Keratinocyte (primary cell): ENCODE measurements around the gene BSCL2. TPM values are rescaled to one million over a fixed set of nuclear protein-coding genes. Genes with fewer than 3 reads are reported as not detected.
A peak's percentile ranks its signal among the peaks of the same experiment; 100 is the strongest.

Source experiments
- DNase-seq: peaks from one replicate; pipeline ENCODE4 v3.0.0-alpha.2; 2011; ENCODE audit warnings: low read depth, missing footprints, low spot score
- FAIRE-seq: peaks from 2 replicates; lab custom pipeline; 2011; peaks lifted over from hg19 to GRCh38; lab: Jason Lieb, UNC
- H2AFZ ChIP-seq: 2 replicates; pipeline ENCODE4 v1.6.0; 2012; ENCODE audit warnings: low read length, control low read depth, inconsistent platforms; ENCODE audit not compliant: control insufficient read depth
- H3K27ac ChIP-seq: 2 replicates; pipeline ENCODE4 v1.5.1; 2011; ENCODE audit warnings: low read length; ENCODE audit not compliant: control insufficient read depth, insufficient read depth
- H3K27me3 ChIP-seq: 3 replicates; pipeline ENCODE4 v1.6.0; 2011; ENCODE audit warnings: low read length; ENCODE audit not compliant: control insufficient read depth, insufficient read depth; ENCODE audit errors: extremely low read depth
- H3K36me3 ChIP-seq, 2 experiments: 2 replicates in 1 of 2; 3 replicates in 1 of 2; pipeline ENCODE4 v1.5.1; 2011; ENCODE audit warnings: low read length in 2 of 2, mild to moderate bottlenecking in 1 of 2; ENCODE audit not compliant: control insufficient read depth in 2 of 2, insufficient read depth in 2 of 2; ENCODE audit errors: extremely low read depth in 1 of 2
- H3K4me1 ChIP-seq: 3 replicates; pipeline ENCODE4 v1.5.1; 2011; ENCODE audit warnings: low read length; ENCODE audit not compliant: control insufficient read depth, insufficient read depth; ENCODE audit errors: extremely low read depth
- H3K4me2 ChIP-seq: 3 replicates; pipeline ENCODE4 v1.6.0; 2011; ENCODE audit warnings: low read depth, low read length; ENCODE audit not compliant: control insufficient read depth, insufficient read depth; ENCODE audit errors: extremely low read depth
- H3K4me3 ChIP-seq, 3 experiments: fragments of 200-600 bp in 1 of 3; sonication (generic) in 1 of 3; 2 replicates in 2 of 3; 3 replicates in 1 of 3; pipeline ENCODE4 v1.5.1; 2011 to 2016; ENCODE audit warnings: low read length in 3 of 3, mild to moderate bottlenecking in 3 of 3, control low read depth in 2 of 3, inconsistent platforms in 1 of 3, low read depth in 1 of 3, mixed read lengths in 1 of 3, mixed run types in 1 of 3, moderate library complexity in 1 of 3; ENCODE audit not compliant: control insufficient read depth in 2 of 3, insufficient read depth in 2 of 3; ENCODE audit errors: extremely low read depth in 1 of 3
- H3K79me2 ChIP-seq: 2 replicates; pipeline ENCODE4 v1.6.0; 2012; ENCODE audit warnings: low read length; ENCODE audit not compliant: control insufficient read depth, insufficient read depth
- H3K9ac ChIP-seq: 3 replicates; pipeline ENCODE4 v1.6.0; 2011; ENCODE audit warnings: low read length; ENCODE audit not compliant: control insufficient read depth, insufficient read depth; ENCODE audit errors: extremely low read depth
- H3K9me1 ChIP-seq: 3 replicates; pipeline ENCODE4 v1.6.0; 2011; ENCODE audit warnings: low read length; ENCODE audit not compliant: control insufficient read depth, insufficient read depth; ENCODE audit errors: extremely low read depth
- H3K9me3 ChIP-seq: 2 replicates; pipeline ENCODE4 v1.5.1; 2012; ENCODE audit warnings: low read depth, low read length; ENCODE audit not compliant: control insufficient read depth
- H4K20me1 ChIP-seq: 3 replicates; pipeline ENCODE4 v1.6.0; 2011; ENCODE audit warnings: low read length; ENCODE audit not compliant: control insufficient read depth, insufficient read depth; ENCODE audit errors: extremely low read depth
- CTCF ChIP-seq, 3 experiments: IDR thresholded peaks in 1 of 3; conservative IDR thresholded peaks in 1 of 3; optimal IDR thresholded peaks in 1 of 3; 2 replicates in 2 of 3; 3 replicates in 1 of 3; pipeline versions ENCODE3 to v1.5.1; 2011; ENCODE audit warnings: low read length in 3 of 3, mild to moderate bottlenecking in 3 of 3, moderate library complexity in 2 of 3, control low read depth in 1 of 3, inconsistent platforms in 1 of 3; ENCODE audit not compliant: insufficient read depth in 2 of 3; ENCODE audit errors: extremely low read depth in 1 of 3
- EZH2 ChIP-seq: IDR thresholded peaks from one replicate; pipeline ENCODE4 v1.6.1; 2012; ENCODE audit warnings: inconsistent platforms, mild to moderate bottlenecking, low read length, moderate library complexity
- dilution Hi-C: fragments of 300-500 bp; cut with MboI; formaldehyde crosslinking; loops from one replicate; pipeline ENCODE4 v1.7.0; 2020; ENCODE audit warnings: low sequenced_read_pairs; ENCODE audit not compliant: extremely low pct_ligation_motif_present
- polyA plus RNA-seq, 5 experiments: library from polyadenylated mRNA; depleted of rRNA in 3 of 5; stranded (reverse) in 3 of 5; stranded (forward) in 1 of 5; unstranded in 1 of 5; fragments of >200 nt; gene quantifications; 1 replicate in 1 of 5; 2 replicates in 3 of 5; 3 replicates in 1 of 5; pipeline versions ENCODE4 v1.2.1 to v1.2.3, GENCODE V29; 2011 to 2012; ENCODE audit warnings: missing spikeins in 2 of 5, low read depth in 1 of 5, low replicate concordance in 1 of 5

The BSCL2 gene
- polyA plus RNA-seq, 1 donor (not counting 4 experiments of a cell fraction or from before 2014, with no cell fraction given): 21.9 TPM

DNA sequence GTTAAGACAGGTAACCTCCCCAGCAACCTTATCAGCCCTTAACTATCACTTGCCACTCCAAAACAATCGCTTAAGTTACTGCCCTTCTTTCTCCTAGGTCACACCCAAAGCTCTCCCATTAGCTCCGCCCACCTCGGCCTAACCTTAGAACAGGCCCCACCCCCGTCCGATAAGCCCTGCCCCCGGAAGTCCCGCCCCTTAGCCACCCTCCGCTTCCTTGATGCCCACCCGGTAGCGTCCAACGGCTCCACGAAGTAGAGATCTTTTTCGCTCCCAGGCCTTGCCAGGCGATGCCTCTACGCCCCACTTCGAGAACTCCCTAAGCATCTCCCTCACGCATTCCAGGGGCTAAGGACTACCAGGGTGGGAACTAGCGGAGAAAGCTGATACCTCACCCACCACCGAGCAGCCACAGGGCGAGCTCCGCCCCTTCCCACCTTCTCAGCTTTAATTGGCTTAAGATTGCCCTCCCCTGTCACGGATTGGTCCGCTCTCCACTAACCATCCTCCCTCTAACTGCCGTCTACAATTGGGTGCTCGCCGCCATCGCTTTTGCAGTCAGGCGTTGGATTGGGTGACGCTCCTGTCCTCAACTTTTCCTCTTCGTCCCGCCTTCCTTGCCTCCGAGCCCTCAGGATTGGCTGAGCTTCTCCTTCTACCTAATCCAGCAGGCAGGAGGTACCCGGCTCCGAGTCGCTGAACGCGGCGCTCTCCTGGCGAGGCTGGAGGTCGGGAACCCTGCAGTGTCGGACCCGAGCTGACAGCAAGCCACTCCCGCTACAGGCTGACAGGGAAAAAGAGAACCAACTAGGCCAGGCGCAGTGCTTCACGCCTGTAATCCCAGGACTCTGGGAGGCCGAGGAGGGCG lies 46.7 kb upstream of the BSCL2 start, which contains the start of gene ZBTB3:
Gene ZBTB3, minus strand, starts transcription at position 425 of the 868 bp plus-strand sequence. CDS start 496 bp downstream, outside the sequence.
- peaks cover 16% of the 10 kb centered on the region for H3K79me2 ChIP-seq
- peak within 1 kb of the TSS; percentile 83 for H3K4me2 ChIP-seq
- peaks cover 2% of the 10 kb centered on the region for H3K9me1 ChIP-seq
- peaks cover 9 to 16% of the 10 kb centered on the region in 2 experiments for H3K36me3 ChIP-seq
- peak; percentile 96 for DNase-seq
- peak within 1 kb of the TSS; percentile 95 for H3K9ac ChIP-seq
- no peaks in the 10 kb centered on the region for H3K27me3 ChIP-seq
- FAIRE-seq: peak; percentile 93
- peak within 1 kb of the TSS; percentile 100 for H2AFZ ChIP-seq
- H3K27ac ChIP-seq: peak within 1 kb of the TSS; percentile 94
- H3K4me3 ChIP-seq: peak within 1 kb of the TSS; percentile 70 to 95 (median 85)
- H3K4me1 ChIP-seq: peaks cover 11% of the 10 kb centered on the region
- dilution Hi-C loops: no loop called here
- H3K9me3 ChIP-seq: no peaks in the 10 kb centered on the region
- no peak for TF ChIP-seq EZH2
- peak in 1 of 3 experiments; percentile 4 for TF ChIP-seq CTCF (optimal IDR thresholded peaks at IDR 0.05 in 1 of 3, IDR thresholded peaks at IDR 0.05 in 1 of 3, conservative IDR thresholded peaks at IDR 0.05 in 1 of 3; ENCODE audit: extremely low read depth in 1 of 3, insufficient read depth in 2 of 3, low read length in 3 of 3)
- no peaks in the 10 kb centered on the region for H4K20me1 ChIP-seq

DNA sequence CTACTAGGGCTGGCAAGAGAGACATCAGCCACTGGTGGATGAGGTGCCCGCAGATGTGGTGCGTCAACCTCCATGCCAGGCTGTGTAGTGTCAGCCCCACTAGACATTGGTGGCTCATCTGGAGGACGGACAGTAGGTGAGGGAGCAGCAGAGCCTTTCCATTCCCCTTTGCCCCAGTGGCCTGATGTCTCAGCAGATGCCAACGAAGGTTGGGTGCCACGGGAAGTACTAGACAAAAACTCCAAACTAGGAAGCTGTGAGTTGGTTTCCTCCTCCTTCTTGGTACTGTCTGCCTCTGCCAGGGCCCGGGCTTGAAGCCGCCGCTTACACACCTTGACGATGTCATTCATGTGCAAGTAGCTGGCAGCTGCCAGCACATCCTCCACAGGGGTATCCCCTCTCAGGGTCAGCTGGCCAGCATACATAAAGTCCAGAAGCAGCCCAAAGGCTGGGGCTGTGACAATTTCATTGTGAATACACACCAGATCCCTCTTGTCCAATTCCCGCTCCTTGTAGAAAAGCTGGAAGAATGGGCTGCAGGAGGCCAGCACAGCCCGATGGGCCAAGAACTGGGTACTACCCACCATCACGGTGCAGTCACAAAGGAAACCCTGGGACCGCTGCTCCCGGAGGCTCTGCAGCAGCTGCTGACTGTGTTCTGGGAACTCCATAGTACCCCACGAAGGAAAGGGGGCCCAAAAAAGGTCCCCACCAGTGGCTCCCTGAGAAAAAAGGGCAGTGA lies 45.9 kb upstream of the BSCL2 start:
- peaks cover 11% of the 10 kb centered on the region for H3K4me1 ChIP-seq
- peak overlapping the region; percentile 83 for H3K4me2 ChIP-seq
- H3K9me3 ChIP-seq: no peaks in the 10 kb centered on the region
- no peaks in the 10 kb centered on the region for H4K20me1 ChIP-seq
- H2AFZ ChIP-seq: peak overlapping the region; percentile 90
- peak overlapping the region; percentile 94 for H3K27ac ChIP-seq
- H3K36me3 ChIP-seq: peaks cover 9 to 17% of the 10 kb centered on the region in 2 experiments
- H3K79me2 ChIP-seq: peaks cover 16% of the 10 kb centered on the region
- H3K27me3 ChIP-seq: no peaks in the 10 kb centered on the region
- FAIRE-seq (no peak), DNase-seq (no peak)
- peaks cover 2% of the 10 kb centered on the region for H3K9me1 ChIP-seq
- H3K4me3 ChIP-seq: peak overlapping the region; percentile 70 to 95 (median 85)
- peak overlapping the region; percentile 95 for H3K9ac ChIP-seq
- dilution Hi-C loops: no loop called here
- TF ChIP-seq CTCF (optimal IDR thresholded peaks at IDR 0.05 in 1 of 3, IDR thresholded peaks at IDR 0.05 in 1 of 3, conservative IDR thresholded peaks at IDR 0.05 in 1 of 3; ENCODE audit: extremely low read depth in 1 of 3, insufficient read depth in 2 of 3, low read length in 3 of 3) (no peak), EZH2 (no peak)
